NCI-H524 treated with DMSO at 0.1 percent for 48 hours (cell line): Measurements from ENCODE around the gene PDE1C.
A peak's percentile ranks its signal among the peaks of the same experiment; 100 is the strongest.
"Not testable (repeated sequence)": the region's sequence is repeated elsewhere in the genome, so short reads cannot be mapped to it uniquely, and the experiment has no call there.

Experiments used
- DNase-seq: peaks from one replicate; lab custom pipeline; 2025; lab: John Stamatoyannopoulos, UW

The PDE1C gene

DNA sequence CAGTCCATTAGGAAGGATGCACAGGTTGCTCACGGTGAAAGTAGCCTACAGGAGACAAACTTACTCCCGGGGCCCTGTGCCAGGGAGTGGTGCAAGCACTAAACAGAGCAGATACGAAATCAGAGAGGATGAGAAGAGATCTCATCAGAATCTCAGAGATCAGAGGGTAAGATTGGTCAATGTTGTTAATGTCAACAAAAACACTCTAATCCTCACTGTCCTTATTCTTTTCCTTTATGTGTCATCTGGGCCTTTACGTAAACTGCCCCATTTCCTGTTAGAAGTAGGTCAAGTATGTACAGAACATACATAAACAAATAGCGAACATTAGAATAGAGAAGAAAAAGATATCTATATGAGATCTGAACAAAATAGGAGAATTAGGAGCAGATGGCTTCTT, 220.1 kb downstream of the PDE1C start:
- no peak for DNase-seq

- DNase-seq = no peak
These were observed 234.7 kb downstream of the PDE1C start for GRCh38 chr7:31835471-31835870.

DNA sequence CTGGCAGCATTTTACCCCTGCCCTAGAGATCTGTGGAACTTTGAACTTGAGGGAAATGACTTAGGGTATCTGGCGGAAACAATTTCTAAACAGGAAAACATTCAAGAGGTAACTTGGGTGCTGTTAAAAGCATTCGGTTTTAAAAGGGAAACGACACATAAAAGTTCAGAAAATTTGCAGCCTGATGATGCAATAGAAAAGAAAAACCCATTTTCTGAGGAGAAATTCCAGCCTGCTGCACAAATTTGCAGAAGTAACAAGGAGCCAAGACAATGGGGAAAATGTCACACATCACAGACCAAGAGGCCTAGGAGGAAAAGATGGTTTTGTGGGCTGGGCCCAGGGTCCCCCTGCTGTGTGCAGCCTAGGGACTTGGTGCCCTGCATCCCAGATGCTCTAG, 236.6 kb downstream of the PDE1C start:
- DNase-seq = not testable (repeated sequence)

- DNase-seq = no peak
These were observed 241.7 kb downstream of the PDE1C start for GRCh38 chr7:31828520-31828919.

- no peak for DNase-seq
These were observed 244.6 kb downstream of the PDE1C start for GRCh38 chr7:31825576-31825975.

DNA sequence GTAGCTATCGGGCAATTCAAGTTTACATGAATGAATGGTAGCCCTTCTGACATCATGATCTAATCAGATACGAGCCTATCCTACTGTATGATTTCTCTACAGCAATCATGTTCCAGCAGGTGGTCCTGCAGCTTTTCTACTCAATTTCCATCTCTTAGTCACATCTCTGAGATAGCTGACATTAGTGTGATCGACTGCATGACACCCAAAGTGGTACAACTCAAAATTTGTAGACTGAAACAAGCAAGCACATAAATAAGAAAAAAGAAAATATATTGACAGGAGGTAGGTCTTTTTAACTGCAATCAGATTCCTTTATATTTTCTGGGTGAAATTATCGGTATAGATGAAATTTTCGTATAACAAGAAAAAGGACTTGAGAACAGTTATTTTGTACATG, 251.2 kb downstream of the PDE1C start:
- DNase-seq = no peak

DNA sequence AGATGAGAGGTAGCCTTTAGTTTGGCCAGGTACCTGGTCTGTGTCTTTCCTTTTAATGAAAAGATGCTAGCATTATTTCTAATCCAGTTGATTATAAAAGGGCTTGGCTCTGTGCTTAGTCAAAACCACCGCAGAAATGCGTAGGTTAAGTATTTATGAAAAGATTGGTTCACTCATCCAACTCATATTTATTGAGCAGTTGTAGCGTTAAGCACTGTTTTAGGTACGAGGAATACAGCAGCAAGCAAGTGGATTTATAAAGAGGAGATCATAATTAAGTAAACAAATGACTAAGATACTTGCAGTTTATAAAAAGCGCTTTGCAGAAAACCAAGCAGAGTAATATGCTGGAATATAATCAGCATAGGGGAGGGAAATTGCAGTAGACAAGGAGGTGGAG, 253.4 kb downstream of the PDE1C start:
- no peak for DNase-seq

GRCh38 chr7:31815796-31816195, 254.4 kb downstream of the PDE1C start:
- DNase-seq = no peak

DNA sequence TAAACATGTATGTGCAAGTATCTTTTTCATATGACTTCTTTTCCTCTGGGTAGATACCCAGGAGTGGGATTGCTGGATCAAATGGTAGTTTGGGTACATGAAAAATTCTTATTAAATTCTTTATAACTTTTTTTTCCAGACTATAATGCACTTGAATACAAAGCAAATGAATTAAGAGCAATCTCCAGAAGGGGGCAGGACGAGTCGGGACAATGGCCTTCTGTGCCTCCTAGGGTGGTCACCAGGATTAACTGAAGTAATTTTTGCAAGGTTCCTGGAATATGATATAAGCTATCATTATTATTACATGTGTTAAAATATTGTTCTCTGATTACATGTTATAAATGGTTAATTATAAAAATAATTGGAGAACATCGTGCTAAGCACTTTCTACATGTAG, 256.0 kb downstream of the PDE1C start:
- no peak for DNase-seq

DNA sequence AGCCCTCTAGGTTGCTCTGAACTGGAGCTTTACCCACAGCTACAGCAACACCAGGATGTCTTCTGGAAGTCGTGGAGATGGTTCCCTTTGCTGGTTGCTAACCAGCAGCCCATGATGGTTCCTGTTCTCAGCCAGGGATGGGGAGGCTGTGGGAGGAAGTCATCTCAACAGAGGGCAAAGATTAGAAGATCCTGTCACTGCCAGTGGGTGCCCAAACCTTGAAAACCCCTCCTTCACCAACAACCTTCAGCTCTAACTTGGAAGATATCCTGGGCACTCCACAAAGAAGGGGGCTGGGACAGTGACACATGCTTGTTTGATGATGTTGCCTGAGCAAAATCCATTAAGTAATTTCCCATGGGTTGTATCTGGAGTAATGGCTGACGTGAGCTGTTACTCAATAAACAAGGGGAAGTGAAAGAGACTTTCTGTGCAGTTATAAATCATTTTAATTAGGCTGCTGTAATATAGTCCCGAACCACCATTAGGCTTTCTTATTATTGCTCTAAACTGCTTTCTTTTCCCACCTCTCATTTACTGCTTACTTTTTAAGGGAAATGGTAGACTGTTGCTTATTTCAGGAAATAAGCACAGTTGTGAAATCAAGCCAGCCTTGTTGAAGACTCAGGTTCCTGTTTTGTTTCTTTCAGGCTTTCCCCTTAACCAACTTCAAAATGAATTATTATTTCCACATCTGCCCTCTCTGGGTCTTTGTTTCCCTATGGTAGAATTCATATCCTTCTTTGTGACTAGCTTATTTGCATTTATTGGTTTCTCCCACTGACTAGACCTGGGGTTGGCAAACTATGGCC, 258.4 kb downstream of the PDE1C start:
- DNase-seq = no peak

DNA sequence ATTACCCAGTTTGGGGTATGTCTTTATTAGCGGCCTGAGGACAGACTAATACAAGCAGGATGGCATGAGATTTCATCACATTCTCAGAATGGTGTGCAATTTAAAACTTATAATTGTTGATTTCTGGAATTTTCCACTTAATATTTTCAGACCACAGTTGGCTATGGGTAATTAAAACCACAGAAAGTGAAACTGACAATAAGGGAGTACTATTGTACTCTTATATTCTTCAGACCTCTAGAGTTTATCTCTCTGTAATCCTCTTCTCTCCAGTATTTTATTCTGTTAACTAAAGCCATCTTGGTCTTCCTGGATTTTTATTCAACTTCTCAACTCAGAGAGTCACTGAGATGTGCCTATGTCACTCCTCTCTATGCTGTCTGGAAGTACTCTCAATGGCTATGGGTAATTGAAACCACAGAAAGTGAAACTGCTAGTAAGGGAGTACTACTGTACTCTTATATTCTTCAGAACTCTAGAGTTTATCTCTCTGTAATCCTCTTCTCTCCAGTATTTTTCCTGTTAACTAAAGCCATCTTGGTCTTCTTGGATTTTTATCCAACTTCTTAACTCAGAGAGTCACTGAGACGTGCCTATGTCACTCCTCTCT, 264.9 kb downstream of the PDE1C start:
- DNase-seq = no peak

DNA sequence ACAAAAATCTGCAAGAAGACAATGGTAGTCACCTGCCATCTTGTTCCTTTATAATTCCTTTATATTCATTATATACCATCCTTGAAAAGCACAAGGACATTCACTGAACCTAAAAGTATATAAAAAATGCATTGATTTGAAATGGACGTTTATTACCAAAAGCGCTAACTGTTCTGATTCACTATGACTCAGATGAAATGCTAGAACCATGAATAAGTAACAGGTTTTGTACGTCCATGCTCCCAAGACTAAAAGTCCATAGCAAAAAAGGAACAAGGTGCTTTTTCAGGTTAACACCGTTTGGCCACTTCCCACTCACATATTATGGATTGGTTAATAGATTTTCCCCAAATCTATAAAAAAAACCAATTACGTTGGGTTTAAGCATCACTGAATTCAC, 273.8 kb downstream of the PDE1C start:
- no peak for DNase-seq

GRCh38 chr7:31794851-31795344, 275.3 kb downstream of the PDE1C start:
- no peak for DNase-seq

GRCh38 chr7:31791881-31792280, 278.3 kb downstream of the PDE1C start:
- no peak for DNase-seq

- no peak for DNase-seq
These were observed 281.1 kb downstream of the PDE1C start for GRCh38 chr7:31788883-31789680.

GRCh38 chr7:31788445-31788844, 281.8 kb downstream of the PDE1C start:
- no peak for DNase-seq

- DNase-seq = no peak
These were observed 283.9 kb downstream of the PDE1C start for GRCh38 chr7:31786326-31786725.

DNA sequence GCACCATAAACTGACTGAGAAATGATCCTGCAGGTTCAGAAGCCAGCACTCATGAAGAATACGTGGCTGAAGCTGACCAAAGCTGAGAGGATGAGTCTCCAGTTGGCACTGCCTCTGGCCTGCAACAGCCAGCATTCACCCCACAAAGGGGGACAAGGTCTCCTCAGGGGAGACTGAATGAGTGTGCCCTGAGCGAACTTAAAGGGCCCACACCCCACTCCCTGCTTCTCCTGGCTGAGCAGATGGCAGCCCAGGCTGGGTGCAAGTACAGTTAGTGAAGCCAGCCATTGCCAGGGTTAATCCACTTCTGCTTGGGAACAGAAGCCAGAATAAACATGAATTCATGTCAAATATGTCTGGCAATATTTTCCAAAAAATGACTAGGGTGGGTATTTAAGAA, 285.1 kb downstream of the PDE1C start:
- DNase-seq = no peak

DNA sequence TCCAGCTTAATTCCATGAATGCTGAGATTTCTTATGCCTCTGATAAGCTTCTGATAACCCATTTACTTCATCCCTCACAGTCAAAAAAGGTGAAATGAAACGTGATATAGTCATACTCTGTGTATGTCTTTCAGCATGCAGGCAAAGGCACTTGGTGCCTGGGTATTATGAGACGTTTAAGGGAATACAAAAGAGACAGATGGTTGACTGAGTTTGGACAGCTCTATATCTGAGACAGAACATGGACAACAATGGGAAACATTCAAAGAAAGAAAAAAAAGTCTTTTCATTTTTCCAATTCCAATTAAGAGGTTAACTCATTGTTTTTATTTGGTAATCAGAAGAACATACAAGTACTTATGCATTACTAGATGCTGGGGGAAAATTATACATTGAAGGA, 287.0 kb downstream of the PDE1C start:
- peak; percentile 9 for DNase-seq

GRCh38 chr7:31782411-31782991, 287.7 kb downstream of the PDE1C start:
- no peak for DNase-seq

DNA sequence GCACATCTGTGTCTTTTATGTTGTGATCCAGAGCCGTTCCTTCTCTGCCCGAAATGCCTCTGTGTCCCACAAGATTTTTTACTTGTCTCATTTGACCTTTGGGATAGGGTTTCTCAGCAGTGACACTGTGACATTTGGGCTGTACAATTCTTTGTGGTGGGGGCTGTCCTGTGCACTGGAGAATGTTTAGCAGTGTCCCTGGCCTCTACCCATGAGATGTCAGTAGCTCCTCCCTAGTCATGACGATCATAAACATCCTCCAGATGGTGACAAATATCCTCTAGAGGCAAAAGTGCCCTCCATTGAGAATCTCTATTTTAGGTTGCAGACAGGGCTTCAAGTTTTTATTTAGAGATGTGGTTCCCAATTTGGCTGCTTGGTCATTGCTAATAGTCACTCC, 291.9 kb downstream of the PDE1C start:
- DNase-seq = no peak

DNA sequence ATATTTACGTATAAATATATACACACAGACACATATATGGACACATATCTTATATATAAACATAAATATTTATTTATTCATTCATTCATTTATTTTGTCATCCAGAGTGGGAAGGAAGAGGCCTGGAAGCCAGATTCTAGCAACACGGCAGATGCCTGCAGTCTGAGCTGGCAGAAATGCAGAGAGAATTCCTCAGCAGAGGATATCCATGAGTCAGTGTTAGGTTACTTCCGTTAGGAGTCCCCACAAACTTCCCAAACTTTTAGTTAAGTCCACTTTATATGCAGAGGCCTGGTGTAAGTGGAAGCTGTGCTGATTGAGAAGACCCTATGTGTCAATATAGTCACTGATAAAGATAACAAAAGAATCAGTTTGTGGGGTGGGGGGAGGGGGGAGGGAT, 293.6 kb downstream of the PDE1C start:
- no peak for DNase-seq
